ENCODE results near the gene SLC30A3.

GRCh38 chr2:27223416-27223815 lies 39.4 kb downstream of the SLC30A3 start:
- TF ChIP-seq TAF1 (IDR thresholded peaks at IDR 0.05; ENCODE audit: borderline replicate concordance, low read depth, low read length) (no peak), POLR2A (IDR thresholded peaks at IDR 0.05; ENCODE audit: low read depth, low read length) (no peak), POLR2AphosphoS5 (IDR thresholded peaks at IDR 0.05; ENCODE audit: low read depth, low read length) (no peak)

Measured in GM12892 (cell line).